GM21529 (cell line): Measurements from ENCODE around the gene MGAT4A.

Experiments used
- ATAC-seq: cut with Tn5 transposase; IDR thresholded peaks from one replicate; pipeline ENCODE4 v1.9.1; 2021; ENCODE audit not compliant: unreplicated experiment

The MGAT4A gene

GRCh38 chr2:98704499-98705332 is 26.2 kb downstream of the MGAT4A start:
- ATAC-seq, result no peak

- ATAC-seq, result no peak
These were observed 27.2 kb downstream of the MGAT4A start for GRCh38 chr2:98703738-98704137.

GRCh38 chr2:98702858-98703620 is 27.9 kb downstream of the MGAT4A start:
- no peak for ATAC-seq

GRCh38 chr2:98702127-98702802 is 28.7 kb downstream of the MGAT4A start:
- ATAC-seq, result no peak

- no peak for ATAC-seq
These were observed 29.7 kb downstream of the MGAT4A start for GRCh38 chr2:98701230-98701629.

GRCh38 chr2:98698896-98699295 is 32.0 kb downstream of the MGAT4A start:
- ATAC-seq, result no peak

- no peak for ATAC-seq
These were observed 33.1 kb downstream of the MGAT4A start for GRCh38 chr2:98697651-98698337.

GRCh38 chr2:98696200-98696599 is 34.7 kb downstream of the MGAT4A start:
- no peak for ATAC-seq

- ATAC-seq, result no peak
These were observed 35.7 kb downstream of the MGAT4A start for GRCh38 chr2:98695255-98695654.

- no peak for ATAC-seq
These were observed 37.5 kb downstream of the MGAT4A start for GRCh38 chr2:98693477-98693876.

- no peak for ATAC-seq
These were observed 38.6 kb downstream of the MGAT4A start for GRCh38 chr2:98692090-98693054.

GRCh38 chr2:98691303-98691702 is 39.6 kb downstream of the MGAT4A start:
- no peak for ATAC-seq

- ATAC-seq, result no peak
These were observed 44.7 kb downstream of the MGAT4A start for GRCh38 chr2:98685930-98686887.

- ATAC-seq, result no peak
These were observed 47.2 kb downstream of the MGAT4A start for GRCh38 chr2:98683728-98684127.

GRCh38 chr2:98676742-98677141 is 54.2 kb downstream of the MGAT4A start:
- ATAC-seq, result no peak

- ATAC-seq, result no peak
These were observed 56.5 kb downstream of the MGAT4A start for GRCh38 chr2:98674233-98674964.

GRCh38 chr2:98669675-98670074 is 61.3 kb downstream of the MGAT4A start:
- no peak for ATAC-seq

- no peak for ATAC-seq
These were observed 65.3 kb downstream of the MGAT4A start for GRCh38 chr2:98665677-98666076.
